Measurements from ENCODE around the gene MCU. TPM values are rescaled to one million over a fixed set of nuclear protein-coding genes. Genes with fewer than 3 reads are reported as not detected.

Gene MCU
- total RNA-seq, 1 donor from 2014 or later = 66.3 TPM

DNA sequence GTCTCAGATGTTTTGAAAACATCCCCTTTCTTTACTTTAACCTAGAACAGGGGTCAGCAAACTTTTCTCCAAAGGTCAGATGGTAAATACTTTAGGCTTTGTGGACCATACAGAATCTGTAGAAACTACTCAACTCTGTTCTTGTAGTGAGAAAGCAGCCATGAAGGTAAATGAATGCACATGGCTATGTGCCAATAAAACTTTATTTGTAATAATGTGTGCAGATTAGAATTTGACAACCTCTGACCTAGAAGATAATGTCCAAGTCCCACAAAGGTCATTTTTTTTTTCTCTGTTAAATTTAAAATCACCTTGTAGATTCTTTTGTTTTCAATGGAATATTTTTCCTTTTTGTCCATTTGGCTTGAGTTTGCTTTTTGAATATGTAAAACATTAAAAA is 218.8 kb downstream of the MCU start:
- Mint-ChIP-seq H3K9me3 (no peaks in the 10 kb centered on the region), H3K4me1 (no peaks in the 10 kb centered on the region), H3K4me3 (no peak overlapping the region), H3K27ac (no peak overlapping the region), H3K36me3 (no peaks in the 10 kb centered on the region), H3K27me3 (ENCODE audit: insufficient read depth, low read depth) (peaks cover 3% of the 10 kb centered on the region)
- Histone ChIP-seq H3K36me3 (no peaks in the 10 kb centered on the region), H3K4me2 (no peak overlapping the region), H3F3A (ENCODE audit: low read depth) (no peaks in the 10 kb centered on the region), H3K4me1 (no peaks in the 10 kb centered on the region), H3K9ac (no peak overlapping the region), H3K79me2 (ENCODE audit: low read depth) (no peaks in the 10 kb centered on the region), H2AFZ (replicated peaks) (no peak overlapping the region), H3K27me3 (no peaks in the 10 kb centered on the region), H4K20me1 (ENCODE audit: low read depth) (no peaks in the 10 kb centered on the region), H3K9me3 (ENCODE audit: low read depth) (no peaks in the 10 kb centered on the region), H3K27ac (no peak overlapping the region), H3K4me3 (no peak overlapping the region)
- DNase-seq (ENCODE audit: low spot score) = no peak
- no peak for TF ChIP-seq EZH2 (IDR thresholded peaks at IDR 0.05)
- no peak for TF ChIP-seq EZH2phosphoT487 (IDR thresholded peaks at IDR 0.05)
- TF ChIP-seq, protein P1, sequence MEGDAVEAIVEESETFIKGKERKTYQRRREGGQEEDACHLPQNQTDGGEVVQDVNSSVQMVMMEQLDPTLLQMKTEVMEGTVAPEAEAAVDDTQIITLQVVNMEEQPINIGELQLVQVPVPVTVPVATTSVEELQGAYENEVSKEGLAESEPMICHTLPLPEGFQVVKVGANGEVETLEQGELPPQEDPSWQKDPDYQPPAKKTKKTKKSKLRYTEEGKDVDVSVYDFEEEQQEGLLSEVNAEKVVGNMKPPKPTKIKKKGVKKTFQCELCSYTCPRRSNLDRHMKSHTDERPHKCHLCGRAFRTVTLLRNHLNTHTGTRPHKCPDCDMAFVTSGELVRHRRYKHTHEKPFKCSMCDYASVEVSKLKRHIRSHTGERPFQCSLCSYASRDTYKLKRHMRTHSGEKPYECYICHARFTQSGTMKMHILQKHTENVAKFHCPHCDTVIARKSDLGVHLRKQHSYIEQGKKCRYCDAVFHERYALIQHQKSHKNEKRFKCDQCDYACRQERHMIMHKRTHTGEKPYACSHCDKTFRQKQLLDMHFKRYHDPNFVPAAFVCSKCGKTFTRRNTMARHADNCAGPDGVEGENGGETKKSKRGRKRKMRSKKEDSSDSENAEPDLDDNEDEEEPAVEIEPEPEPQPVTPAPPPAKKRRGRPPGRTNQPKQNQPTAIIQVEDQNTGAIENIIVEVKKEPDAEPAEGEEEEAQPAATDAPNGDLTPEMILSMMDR (IDR thresholded peaks at IDR 0.05) = no peak

DNA sequence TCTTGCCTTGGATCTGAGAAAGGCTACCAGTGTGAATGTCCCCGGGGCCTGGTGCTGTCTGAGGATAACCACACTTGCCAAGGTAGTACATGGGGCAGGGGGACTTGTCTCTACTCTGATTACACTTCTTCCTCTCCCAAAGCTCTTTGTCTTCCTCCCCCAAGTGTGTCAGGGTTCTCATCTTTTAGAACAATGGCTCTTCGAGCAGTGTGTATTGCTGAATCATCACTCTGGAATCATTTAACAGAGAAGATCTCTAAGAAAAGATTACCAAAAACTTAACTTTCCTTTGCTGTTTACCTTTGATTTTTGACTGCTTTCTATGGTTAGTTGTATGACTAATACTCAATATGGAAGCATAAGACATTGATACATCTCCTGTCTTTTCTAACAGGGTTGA is 219.8 kb downstream of the MCU start:
- H3K4me1 Mint-ChIP-seq = no peaks in the 10 kb centered on the region
- TF ChIP-seq EZH2phosphoT487 (IDR thresholded peaks at IDR 0.05) (no peak), EZH2 (IDR thresholded peaks at IDR 0.05) (no peak)
- TF ChIP-seq, protein P1 (IDR thresholded peaks at IDR 0.05) = no peak
- no peak for DNase-seq (ENCODE audit: low spot score)
- no peaks in the 10 kb centered on the region for H3K27me3 ChIP-seq
- no peak overlapping the region for H3K4me2 ChIP-seq
- no peak overlapping the region for H3K27ac Mint-ChIP-seq
- no peaks in the 10 kb centered on the region for H3F3A ChIP-seq (ENCODE audit: low read depth)
- no peaks in the 10 kb centered on the region for H3K9me3 Mint-ChIP-seq
- no peak overlapping the region for H3K27ac ChIP-seq
- H3K36me3 Mint-ChIP-seq = no peaks in the 10 kb centered on the region
- H3K79me2 ChIP-seq (ENCODE audit: low read depth) = no peaks in the 10 kb centered on the region
- peak overlapping the region; percentile 68 for H2AFZ ChIP-seq (replicated peaks)
- no peaks in the 10 kb centered on the region for H4K20me1 ChIP-seq (ENCODE audit: low read depth)
- H3K27me3 Mint-ChIP-seq (ENCODE audit: insufficient read depth, low read depth) = peaks cover 3% of the 10 kb centered on the region
- H3K4me1 ChIP-seq = no peaks in the 10 kb centered on the region
- H3K9ac ChIP-seq = no peak overlapping the region
- no peaks in the 10 kb centered on the region for H3K36me3 ChIP-seq
- no peak overlapping the region for H3K4me3 ChIP-seq
- no peak overlapping the region for H3K4me3 Mint-ChIP-seq
- H3K9me3 ChIP-seq (ENCODE audit: low read depth) = no peaks in the 10 kb centered on the region

DNA sequence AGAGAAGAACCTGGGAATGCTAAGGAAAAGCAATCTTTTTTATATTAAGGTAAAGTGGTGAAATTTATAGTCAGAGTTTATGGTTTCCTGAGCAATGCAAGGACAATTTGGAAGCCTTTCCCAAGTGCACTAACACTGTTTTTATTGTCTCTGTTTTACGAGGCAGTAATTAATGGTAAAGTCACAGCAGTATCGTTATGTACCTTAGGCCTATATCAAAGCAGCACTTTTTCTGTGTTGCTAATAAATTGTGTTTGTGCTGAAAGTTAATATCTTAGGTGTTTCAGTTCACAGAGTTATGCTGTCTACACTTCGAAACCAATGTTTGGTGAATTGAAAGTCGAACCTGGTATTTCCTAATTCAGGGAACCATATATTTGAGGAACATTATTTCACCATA is 220.8 kb downstream of the MCU start:
- Mint-ChIP-seq H3K27me3 (ENCODE audit: insufficient read depth, low read depth) (peaks cover 3% of the 10 kb centered on the region), H3K4me1 (no peaks in the 10 kb centered on the region), H3K36me3 (no peaks in the 10 kb centered on the region), H3K4me3 (no peak overlapping the region), H3K27ac (no peak overlapping the region), H3K9me3 (no peaks in the 10 kb centered on the region)
- Histone ChIP-seq H3F3A (ENCODE audit: low read depth) (no peaks in the 10 kb centered on the region), H3K4me2 (no peak overlapping the region), H3K4me1 (no peaks in the 10 kb centered on the region), H3K79me2 (ENCODE audit: low read depth) (no peaks in the 10 kb centered on the region), H3K27me3 (no peaks in the 10 kb centered on the region), H3K4me3 (no peak overlapping the region), H3K36me3 (no peaks in the 10 kb centered on the region), H4K20me1 (ENCODE audit: low read depth) (no peaks in the 10 kb centered on the region), H3K27ac (no peak overlapping the region), H3K9ac (no peak overlapping the region), H2AFZ (replicated peaks) (peak overlapping the region; percentile 60), H3K9me3 (ENCODE audit: low read depth) (no peaks in the 10 kb centered on the region)
- no peak for DNase-seq (ENCODE audit: low spot score)
- TF ChIP-seq EZH2 (IDR thresholded peaks at IDR 0.05) = no peak
- TF ChIP-seq, protein P1 (IDR thresholded peaks at IDR 0.05) = no peak
- TF ChIP-seq EZH2phosphoT487 (IDR thresholded peaks at IDR 0.05) = no peak

Data from neural progenitor cell (in vitro differentiated cells).